HG02798 (cell line): Measurements from ENCODE around the gene COQ9.

Experiments used
- ATAC-seq: cut with Tn5 transposase; IDR thresholded peaks from one replicate; pipeline ENCODE4 v1.9.1; 2021; ENCODE audit warnings: mild to moderate bottlenecking; ENCODE audit not compliant: unreplicated experiment, poor library complexity

The COQ9 gene

GRCh38 chr16:57507136-57508034 is 60.1 kb downstream of the COQ9 start:
- ATAC-seq, result no peak

- ATAC-seq, result no peak
Observed at GRCh38 chr16:57508035-57508425, 60.8 kb downstream of the COQ9 start.

- ATAC-seq, result no peak
Observed at GRCh38 chr16:57509231-57509923, 62.1 kb downstream of the COQ9 start.

DNA sequence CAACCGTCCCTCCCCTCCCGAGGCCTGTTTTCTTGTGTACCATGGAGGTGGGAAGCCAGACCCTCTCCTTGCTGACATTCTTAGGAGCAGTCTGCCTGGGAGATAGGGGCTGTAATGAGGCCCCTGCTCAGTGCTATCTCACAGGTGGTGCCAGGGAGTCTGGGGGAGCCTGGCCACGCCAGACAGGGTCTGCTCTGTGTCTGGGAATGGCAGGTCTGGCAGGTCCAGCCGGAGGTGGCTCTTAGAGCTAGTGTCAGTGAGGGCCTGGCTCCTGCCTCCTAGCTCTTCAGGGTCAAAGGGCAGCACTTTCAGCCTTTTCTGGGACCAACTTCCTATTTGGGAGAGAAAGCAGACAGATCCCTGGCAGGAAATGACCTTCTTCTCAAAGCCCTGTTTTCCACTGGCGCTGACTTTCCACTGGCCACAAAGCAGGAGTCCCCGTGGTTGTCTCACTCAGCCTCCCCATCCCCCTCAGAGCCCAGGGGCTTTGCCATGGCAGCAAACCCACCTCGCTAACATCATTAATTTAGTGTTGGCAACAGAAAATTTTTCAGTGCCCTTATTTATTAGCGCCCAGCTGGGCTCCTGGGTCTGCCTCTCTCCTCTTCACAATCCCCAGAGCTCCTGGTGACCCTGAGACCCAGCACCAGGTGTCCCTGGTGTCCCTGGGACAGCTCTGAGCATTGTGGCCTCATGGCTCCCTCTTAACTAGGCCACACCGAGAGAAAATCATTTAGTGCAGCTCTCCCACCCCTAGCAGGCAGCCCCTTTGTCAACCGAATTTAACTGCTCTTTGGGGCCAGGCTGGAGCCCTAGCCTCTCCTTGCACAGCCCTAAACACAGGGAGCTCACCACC is 63.0 kb downstream of the COQ9 start:
- no peak for ATAC-seq
